ENCODE measurements around the gene ADCY1.

ADCY1 gene

DNA sequence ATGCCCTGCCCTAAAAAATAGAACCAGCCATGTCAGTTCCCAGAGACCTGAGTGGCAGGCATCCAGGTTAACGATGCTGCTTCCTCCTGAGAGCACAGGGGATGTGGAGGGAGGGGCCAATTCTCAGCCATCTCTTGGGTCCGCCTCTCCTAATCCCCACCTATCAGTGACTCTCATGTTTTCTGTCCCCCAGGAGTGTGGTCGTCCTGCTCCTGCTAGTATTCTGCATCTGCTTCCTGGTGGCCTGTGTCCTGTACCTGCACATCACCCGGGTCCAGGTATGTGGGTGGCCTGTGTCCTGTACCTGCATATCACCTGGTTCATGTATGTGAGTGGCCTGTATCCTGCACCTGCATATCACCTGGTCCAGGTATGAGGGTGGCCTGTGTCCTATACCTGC, 105.3 kb downstream of the ADCY1 start:
- Histone ChIP-seq H3K9ac (ENCODE audit: low read length) (no peak overlapping the region), H2AFZ (ENCODE audit: low read depth, low read length) (no peak overlapping the region), H3K36me3 (replicated peaks; ENCODE audit: low read depth, low read length) (no peaks in the 10 kb centered on the region), H3K4me1 (ENCODE audit: low read length) (no peaks in the 10 kb centered on the region), H3K27me3 (ENCODE audit: low read depth, low read length) (no peaks in the 10 kb centered on the region), H3K4me3 (ENCODE audit: low read length) (no peak overlapping the region), H3K27ac (ENCODE audit: low read length) (no peak overlapping the region), H3K79me2 (ENCODE audit: low read length) (no peaks in the 10 kb centered on the region), H4K20me1 (ENCODE audit: insufficient read depth, low read length) (no peaks in the 10 kb centered on the region), H3K4me2 (ENCODE audit: low read length) (no peak overlapping the region), H3K9me3 (ENCODE audit: insufficient read depth, low read length) (no peaks in the 10 kb centered on the region)
- no peak for TF ChIP-seq EZH2phosphoT487 (IDR thresholded peaks at IDR 0.05; ENCODE audit: low read depth)
- TF ChIP-seq, protein P1, sequence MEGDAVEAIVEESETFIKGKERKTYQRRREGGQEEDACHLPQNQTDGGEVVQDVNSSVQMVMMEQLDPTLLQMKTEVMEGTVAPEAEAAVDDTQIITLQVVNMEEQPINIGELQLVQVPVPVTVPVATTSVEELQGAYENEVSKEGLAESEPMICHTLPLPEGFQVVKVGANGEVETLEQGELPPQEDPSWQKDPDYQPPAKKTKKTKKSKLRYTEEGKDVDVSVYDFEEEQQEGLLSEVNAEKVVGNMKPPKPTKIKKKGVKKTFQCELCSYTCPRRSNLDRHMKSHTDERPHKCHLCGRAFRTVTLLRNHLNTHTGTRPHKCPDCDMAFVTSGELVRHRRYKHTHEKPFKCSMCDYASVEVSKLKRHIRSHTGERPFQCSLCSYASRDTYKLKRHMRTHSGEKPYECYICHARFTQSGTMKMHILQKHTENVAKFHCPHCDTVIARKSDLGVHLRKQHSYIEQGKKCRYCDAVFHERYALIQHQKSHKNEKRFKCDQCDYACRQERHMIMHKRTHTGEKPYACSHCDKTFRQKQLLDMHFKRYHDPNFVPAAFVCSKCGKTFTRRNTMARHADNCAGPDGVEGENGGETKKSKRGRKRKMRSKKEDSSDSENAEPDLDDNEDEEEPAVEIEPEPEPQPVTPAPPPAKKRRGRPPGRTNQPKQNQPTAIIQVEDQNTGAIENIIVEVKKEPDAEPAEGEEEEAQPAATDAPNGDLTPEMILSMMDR (IDR thresholded peaks at IDR 0.05; ENCODE audit: low read depth, low read length) = no peak

DNA sequence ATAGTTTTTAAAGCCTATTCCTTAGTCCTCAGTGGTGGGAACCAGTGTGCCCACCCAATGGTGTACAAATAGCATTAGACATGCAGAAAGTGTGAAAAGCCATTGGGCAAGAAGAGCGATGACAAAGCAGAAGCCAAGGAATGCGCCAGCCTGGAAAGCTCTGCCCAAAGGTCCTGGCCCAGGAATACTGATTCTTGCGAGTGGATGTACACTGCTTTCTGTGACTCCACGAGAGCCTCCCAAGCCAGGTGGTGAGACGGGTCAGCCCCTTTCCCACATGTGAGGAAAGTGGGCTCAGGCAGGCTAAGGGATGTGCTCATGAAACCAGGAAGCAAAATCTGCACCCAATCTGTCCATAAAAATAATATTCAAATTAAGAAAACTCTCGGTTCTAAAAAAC, 106.6 kb downstream of the ADCY1 start:
- Histone ChIP-seq H3K9me3 (ENCODE audit: insufficient read depth, low read length) (no peaks in the 10 kb centered on the region), H3K27ac (ENCODE audit: low read length) (no peak overlapping the region), H3K9ac (ENCODE audit: low read length) (no peak overlapping the region), H2AFZ (ENCODE audit: low read depth, low read length) (no peak overlapping the region), H3K4me3 (ENCODE audit: low read length) (no peak overlapping the region), H4K20me1 (ENCODE audit: insufficient read depth, low read length) (no peaks in the 10 kb centered on the region), H3K36me3 (replicated peaks; ENCODE audit: low read depth, low read length) (no peaks in the 10 kb centered on the region), H3K27me3 (ENCODE audit: low read depth, low read length) (no peaks in the 10 kb centered on the region), H3K79me2 (ENCODE audit: low read length) (no peaks in the 10 kb centered on the region), H3K4me2 (ENCODE audit: low read length) (no peak overlapping the region), H3K4me1 (ENCODE audit: low read length) (no peaks in the 10 kb centered on the region)
- TF ChIP-seq, protein P1 (IDR thresholded peaks at IDR 0.05; ENCODE audit: low read depth, low read length) = no peak
- TF ChIP-seq EZH2phosphoT487 (IDR thresholded peaks at IDR 0.05; ENCODE audit: low read depth) = no peak

DNA sequence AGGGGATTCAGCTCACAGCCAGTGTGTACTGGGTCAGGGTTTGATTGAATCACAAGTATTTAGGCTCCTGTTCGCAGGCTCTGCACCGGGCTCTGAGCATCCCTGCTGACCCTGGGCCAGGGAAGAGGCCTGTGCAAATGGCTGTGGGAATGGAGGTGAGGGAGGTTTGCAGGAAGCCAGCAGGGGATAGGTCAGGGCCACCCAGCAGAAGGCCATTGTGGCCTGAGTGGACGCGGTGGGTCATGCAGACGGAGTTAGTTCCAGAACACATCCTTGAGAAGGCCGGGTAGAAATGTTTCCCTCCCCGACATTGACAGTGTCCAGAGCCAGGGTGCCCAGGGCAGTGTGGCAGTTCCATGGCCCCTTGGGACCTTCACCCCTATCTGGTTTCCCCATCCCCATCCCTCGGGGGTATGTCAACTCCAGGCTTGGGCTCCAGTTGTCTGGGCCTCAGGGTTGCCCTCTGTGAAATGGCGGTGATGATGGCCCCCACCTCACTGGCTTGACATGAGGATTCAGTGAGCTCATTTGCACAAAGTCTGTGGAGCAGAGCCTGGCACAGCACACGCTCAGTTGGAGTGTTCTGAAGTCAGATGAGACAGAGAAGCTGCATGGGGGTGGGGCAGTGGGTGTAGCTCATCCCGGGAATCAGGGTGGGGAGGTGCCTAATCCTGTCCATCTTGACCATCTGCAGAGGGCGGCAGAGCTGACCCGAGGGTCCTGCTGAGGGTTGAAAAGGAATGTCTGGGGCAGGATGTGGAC, 107.6 kb downstream of the ADCY1 start:
- H3K27me3 ChIP-seq (ENCODE audit: low read depth, low read length) = no peaks in the 10 kb centered on the region
- H3K36me3 ChIP-seq (replicated peaks; ENCODE audit: low read depth, low read length) = no peaks in the 10 kb centered on the region
- TF ChIP-seq EZH2phosphoT487 (IDR thresholded peaks at IDR 0.05; ENCODE audit: low read depth) = no peak
- TF ChIP-seq, protein P1 (IDR thresholded peaks at IDR 0.05; ENCODE audit: low read depth, low read length) = no peak
- no peak overlapping the region for H3K9ac ChIP-seq (ENCODE audit: low read length)
- no peak overlapping the region for H3K4me3 ChIP-seq (ENCODE audit: low read length)
- no peak overlapping the region for H2AFZ ChIP-seq (ENCODE audit: low read depth, low read length)
- no peak overlapping the region for H3K4me2 ChIP-seq (ENCODE audit: low read length)
- no peaks in the 10 kb centered on the region for H3K79me2 ChIP-seq (ENCODE audit: low read length)
- no peak overlapping the region for H3K27ac ChIP-seq (ENCODE audit: low read length)
- H3K9me3 ChIP-seq (ENCODE audit: insufficient read depth, low read length) = no peaks in the 10 kb centered on the region
- H3K4me1 ChIP-seq (ENCODE audit: low read length) = no peaks in the 10 kb centered on the region
- no peaks in the 10 kb centered on the region for H4K20me1 ChIP-seq (ENCODE audit: insufficient read depth, low read length)

DNA sequence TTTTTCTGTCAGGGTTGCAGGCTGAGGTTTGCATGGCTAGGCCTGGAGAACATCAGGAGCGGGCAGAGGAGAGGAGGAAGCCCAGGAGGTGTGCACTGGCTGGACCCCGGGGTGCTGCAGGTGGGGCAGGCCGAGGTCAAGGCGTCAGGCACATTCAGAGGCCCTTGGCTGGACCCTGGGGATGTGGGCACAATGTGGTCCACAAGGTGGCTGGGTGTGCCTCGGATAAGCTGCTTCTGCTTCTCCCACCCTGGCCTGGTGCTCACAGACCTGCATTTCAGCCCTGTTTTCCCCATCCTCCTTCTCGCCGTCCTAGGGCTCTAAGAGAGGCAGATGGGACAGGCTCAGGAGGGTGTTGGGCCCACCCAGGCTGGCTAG, 108.2 kb downstream of the ADCY1 start:
- no peak overlapping the region for H3K4me3 ChIP-seq (ENCODE audit: low read length)
- H3K27me3 ChIP-seq (ENCODE audit: low read depth, low read length) = no peaks in the 10 kb centered on the region
- H2AFZ ChIP-seq (ENCODE audit: low read depth, low read length) = no peak overlapping the region
- H3K4me2 ChIP-seq (ENCODE audit: low read length) = no peak overlapping the region
- no peaks in the 10 kb centered on the region for H3K79me2 ChIP-seq (ENCODE audit: low read length)
- no peaks in the 10 kb centered on the region for H3K36me3 ChIP-seq (replicated peaks; ENCODE audit: low read depth, low read length)
- H3K27ac ChIP-seq (ENCODE audit: low read length) = no peak overlapping the region
- no peak for TF ChIP-seq EZH2phosphoT487 (IDR thresholded peaks at IDR 0.05; ENCODE audit: low read depth)
- TF ChIP-seq, protein P1 (IDR thresholded peaks at IDR 0.05; ENCODE audit: low read depth, low read length) = no peak
- no peaks in the 10 kb centered on the region for H3K9me3 ChIP-seq (ENCODE audit: insufficient read depth, low read length)
- H4K20me1 ChIP-seq (ENCODE audit: insufficient read depth, low read length) = no peaks in the 10 kb centered on the region
- no peak overlapping the region for H3K9ac ChIP-seq (ENCODE audit: low read length)
- H3K4me1 ChIP-seq (ENCODE audit: low read length) = no peaks in the 10 kb centered on the region

Data from OCI-LY3 (cell line).